Cardiac fibroblast (primary cell): ENCODE measurements around the gene ARAP2.

Source experiments
- DNase-seq, 2 donors: peaks; one replicate each; pipeline versions ENCODE4 v3.0.0 to v3.0.0-alpha.2; 2010; ENCODE audit warnings: low read depth in 2 of 2
- H3K4me3 ChIP-seq, 2 donors: replicated peaks in 1 of 2; 1 replicate in 1 of 2; 2 replicates in 1 of 2; pipeline ENCODE4 v1.5.1; 2011; ENCODE audit warnings: low read depth in 2 of 2, low read length in 2 of 2, mild to moderate bottlenecking in 2 of 2, moderate library complexity in 1 of 2
- TF ChIP-seq, protein P1 (sequence below): IDR thresholded peaks from one replicate; pipeline ENCODE4 v1.5.1; 2011; ENCODE audit warnings: low read depth, mild to moderate bottlenecking, low read length, inconsistent platforms

Gene ARAP2, protein sequence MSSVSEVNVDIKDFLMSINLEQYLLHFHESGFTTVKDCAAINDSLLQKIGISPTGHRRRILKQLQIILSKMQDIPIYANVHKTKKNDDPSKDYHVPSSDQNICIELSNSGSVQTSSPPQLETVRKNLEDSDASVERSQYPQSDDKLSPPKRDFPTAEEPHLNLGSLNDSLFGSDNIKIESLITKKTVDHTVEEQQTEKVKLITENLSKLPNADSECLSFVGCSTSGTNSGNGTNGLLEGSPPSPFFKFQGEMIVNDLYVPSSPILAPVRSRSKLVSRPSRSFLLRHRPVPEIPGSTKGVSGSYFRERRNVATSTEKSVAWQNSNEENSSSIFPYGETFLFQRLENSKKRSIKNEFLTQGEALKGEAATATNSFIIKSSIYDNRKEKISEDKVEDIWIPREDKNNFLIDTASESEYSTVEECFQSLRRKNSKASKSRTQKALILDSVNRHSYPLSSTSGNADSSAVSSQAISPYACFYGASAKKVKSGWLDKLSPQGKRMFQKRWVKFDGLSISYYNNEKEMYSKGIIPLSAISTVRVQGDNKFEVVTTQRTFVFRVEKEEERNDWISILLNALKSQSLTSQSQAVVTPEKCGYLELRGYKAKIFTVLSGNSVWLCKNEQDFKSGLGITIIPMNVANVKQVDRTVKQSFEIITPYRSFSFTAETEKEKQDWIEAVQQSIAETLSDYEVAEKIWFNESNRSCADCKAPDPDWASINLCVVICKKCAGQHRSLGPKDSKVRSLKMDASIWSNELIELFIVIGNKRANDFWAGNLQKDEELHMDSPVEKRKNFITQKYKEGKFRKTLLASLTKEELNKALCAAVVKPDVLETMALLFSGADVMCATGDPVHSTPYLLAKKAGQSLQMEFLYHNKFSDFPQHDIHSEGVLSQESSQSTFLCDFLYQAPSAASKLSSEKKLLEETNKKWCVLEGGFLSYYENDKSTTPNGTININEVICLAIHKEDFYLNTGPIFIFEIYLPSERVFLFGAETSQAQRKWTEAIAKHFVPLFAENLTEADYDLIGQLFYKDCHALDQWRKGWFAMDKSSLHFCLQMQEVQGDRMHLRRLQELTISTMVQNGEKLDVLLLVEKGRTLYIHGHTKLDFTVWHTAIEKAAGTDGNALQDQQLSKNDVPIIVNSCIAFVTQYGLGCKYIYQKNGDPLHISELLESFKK (N-terminal part only)

DNA sequence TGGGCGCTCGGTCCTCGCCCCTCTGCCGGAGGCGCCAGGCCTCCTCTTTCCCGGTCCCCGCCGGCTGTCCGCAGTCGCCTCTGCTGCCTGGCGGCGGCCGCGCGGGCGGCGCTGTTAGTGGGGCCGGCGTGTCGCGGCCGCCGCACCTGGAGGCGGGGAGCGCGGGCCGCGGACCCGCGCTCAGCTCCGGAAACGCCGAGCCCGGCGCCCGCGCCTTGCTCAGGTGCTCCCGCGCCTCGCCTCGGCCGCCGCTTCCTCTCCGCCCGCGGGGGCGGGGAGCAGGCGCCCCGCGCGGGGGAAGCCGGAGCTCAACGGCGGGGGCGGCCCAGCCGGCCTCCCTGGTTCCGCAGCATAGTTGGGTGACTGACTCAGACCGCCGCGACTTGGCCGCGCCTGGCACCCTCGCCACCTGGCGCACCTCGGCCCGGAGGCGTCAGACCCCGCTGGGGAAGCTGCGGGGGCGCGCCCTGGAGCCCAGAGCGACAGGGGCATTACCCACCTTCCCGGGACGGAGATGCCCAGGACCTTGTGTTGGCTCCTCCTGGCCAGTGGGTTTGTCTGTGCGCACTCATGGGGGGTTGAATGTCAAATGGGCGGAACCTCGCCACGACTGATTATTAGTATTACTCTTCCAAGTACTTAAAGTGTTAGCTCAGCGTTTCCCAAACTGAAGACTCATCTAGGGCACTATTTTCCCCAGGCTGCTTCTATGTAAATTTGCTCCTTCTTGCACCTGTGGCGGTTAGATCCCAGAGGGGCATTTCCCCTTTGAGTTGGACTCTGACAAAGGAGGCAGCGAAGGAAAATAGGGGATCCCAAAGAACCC is at the start of gene ARAP2:
Gene ARAP2, minus strand, starts transcription at position 258 of the 826 bp plus-strand sequence. CDS start 15,028 bp downstream, outside the sequence.
- peak; percentile 2 to 10 for DNase-seq
- TF ChIP-seq, protein P1, sequence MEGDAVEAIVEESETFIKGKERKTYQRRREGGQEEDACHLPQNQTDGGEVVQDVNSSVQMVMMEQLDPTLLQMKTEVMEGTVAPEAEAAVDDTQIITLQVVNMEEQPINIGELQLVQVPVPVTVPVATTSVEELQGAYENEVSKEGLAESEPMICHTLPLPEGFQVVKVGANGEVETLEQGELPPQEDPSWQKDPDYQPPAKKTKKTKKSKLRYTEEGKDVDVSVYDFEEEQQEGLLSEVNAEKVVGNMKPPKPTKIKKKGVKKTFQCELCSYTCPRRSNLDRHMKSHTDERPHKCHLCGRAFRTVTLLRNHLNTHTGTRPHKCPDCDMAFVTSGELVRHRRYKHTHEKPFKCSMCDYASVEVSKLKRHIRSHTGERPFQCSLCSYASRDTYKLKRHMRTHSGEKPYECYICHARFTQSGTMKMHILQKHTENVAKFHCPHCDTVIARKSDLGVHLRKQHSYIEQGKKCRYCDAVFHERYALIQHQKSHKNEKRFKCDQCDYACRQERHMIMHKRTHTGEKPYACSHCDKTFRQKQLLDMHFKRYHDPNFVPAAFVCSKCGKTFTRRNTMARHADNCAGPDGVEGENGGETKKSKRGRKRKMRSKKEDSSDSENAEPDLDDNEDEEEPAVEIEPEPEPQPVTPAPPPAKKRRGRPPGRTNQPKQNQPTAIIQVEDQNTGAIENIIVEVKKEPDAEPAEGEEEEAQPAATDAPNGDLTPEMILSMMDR, result no peak
- peak within 1 kb of the TSS; percentile 46 to 56 for H3K4me3 ChIP-seq

DNA sequence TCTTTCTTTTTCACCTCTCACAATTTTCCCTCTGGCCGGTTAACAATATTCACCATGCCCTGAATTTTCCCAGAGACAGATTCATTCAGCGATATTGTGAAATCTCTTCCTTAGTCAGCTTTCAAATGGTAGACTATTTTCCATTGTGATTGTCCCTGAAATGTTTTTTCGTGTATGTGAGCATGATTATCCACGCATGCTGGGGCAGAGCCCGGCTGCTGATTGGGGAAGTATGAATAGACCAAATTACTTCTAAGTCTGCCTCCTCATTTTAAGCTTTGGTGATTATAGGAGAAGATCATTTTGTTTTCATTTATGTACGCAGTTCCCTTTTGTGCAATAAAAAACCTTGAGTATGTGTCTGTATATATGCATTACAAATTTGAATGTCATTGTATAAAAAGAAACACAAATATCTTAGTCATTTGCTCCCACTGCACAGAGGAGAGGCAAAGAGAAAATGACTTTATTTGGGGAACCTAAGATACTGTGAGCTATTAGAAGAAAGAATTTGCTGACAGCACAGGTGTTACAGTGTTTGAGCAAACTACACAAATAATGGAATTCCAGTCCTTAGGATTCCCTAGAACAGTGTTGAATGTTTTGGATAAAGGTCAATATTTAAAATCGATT is 48.4 kb upstream of the ARAP2 start:
- H3K4me3 ChIP-seq, result no peak overlapping the region
- TF ChIP-seq, protein P1, result no peak
- peak in 1 of 2 donors; percentile 42 for DNase-seq

DNA sequence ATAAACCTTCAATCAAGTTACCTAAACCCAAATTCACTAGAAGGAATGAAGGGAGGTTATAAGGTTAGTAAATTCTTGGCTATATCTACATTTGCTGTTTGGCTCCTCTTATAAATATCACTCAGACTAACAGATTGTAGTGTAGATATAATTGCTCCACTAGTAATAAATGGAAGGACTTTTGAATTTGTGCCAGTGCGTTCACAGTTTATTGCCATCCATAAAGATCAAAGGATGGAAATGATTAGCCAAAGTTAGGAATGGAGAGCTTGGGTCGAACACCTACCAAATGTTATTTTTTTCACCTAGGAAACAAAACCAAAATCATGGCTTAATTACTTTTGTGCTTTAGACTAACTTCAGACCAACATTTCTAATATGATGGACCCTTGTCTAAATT is 46.3 kb upstream of the ARAP2 start:
- H3K4me3 ChIP-seq, result no peak overlapping the region
- TF ChIP-seq, protein P1, result no peak
- DNase-seq, result no peak

GRCh38 chr4:36288731-36289426 is 44.6 kb upstream of the ARAP2 start:
- TF ChIP-seq, protein P1, result no peak
- H3K4me3 ChIP-seq, result no peak overlapping the region
- peak in 1 of 2 donors; percentile 50 for DNase-seq

GRCh38 chr4:36286481-36286871 is 42.2 kb upstream of the ARAP2 start:
- H3K4me3 ChIP-seq, result no peak overlapping the region
- no peak for DNase-seq
- TF ChIP-seq, protein P1, result no peak
